B cell (primary cell): ENCODE results near the gene ARMS2. TPM values are rescaled to one million over a fixed set of nuclear protein-coding genes. Genes with fewer than 3 reads are reported as not detected.
A peak's percentile ranks its signal among the peaks of the same experiment; 100 is the strongest.

Experiments
- ATAC-seq: fragments of 200-7000 bp; cut with Tn5 transposase; one replicate; pipeline ENCODE4 v1.10.0; 2021; ENCODE audit warnings: low read depth, mild to moderate bottlenecking, moderate number of reproducible peaks, moderate library complexity
- CTCF ChIA-PET: fragments of 350-600 bp; sonication (Branson Sonifier 250); formaldehyde crosslinking; loops from one replicate; lab custom pipeline; 2021; ENCODE audit warnings: antibody characterized with exemption, inconsistent platforms; lab: Charles Lee
- POLR2A ChIA-PET: fragments of 350-600 bp; sonication (Branson Sonifier 250); formaldehyde crosslinking; loops from one replicate; lab custom pipeline; 2021; ENCODE audit warnings: antibody characterized with exemption; lab: Charles Lee
- DNase-seq: peaks from one replicate; pipeline ENCODE4 v3.0.0; 2013
- H2AFZ ChIP-seq: 2 replicates; pipeline ENCODE4 v1.6.1; 2012; ENCODE audit warnings: mild to moderate bottlenecking, low read depth, low read length; ENCODE audit not compliant: insufficient read depth, poor library complexity, severe bottlenecking
- H3K27ac ChIP-seq, 2 donors: 1 replicate in 1 of 2; 2 replicates in 1 of 2; pipeline ENCODE4 v1.5.1; 2012 to 2013; ENCODE audit warnings: low read length in 2 of 2, mild to moderate bottlenecking in 2 of 2, moderate library complexity in 1 of 2
- H3K27me3 ChIP-seq, 4 experiments: fragments of 200-600 bp in 1 of 4; sonication (generic) in 1 of 4; replicated peaks in 1 of 4; 1 replicate in 2 of 4; 2 replicates in 2 of 4; pipeline versions ENCODE4 v1.6.1 to v1.7.0; 2013 to 2016; ENCODE audit warnings: low read length in 3 of 4, mild to moderate bottlenecking in 2 of 4, mixed read lengths in 1 of 4, moderate library complexity in 1 of 4; ENCODE audit not compliant: insufficient read depth in 4 of 4, control insufficient read depth in 3 of 4; ENCODE audit errors: control extremely low read depth in 1 of 4
- H3K36me3 ChIP-seq, 2 experiments: replicated peaks in 1 of 2; 1 replicate in 1 of 2; 2 replicates in 1 of 2; pipeline versions ENCODE4 v1.6.1 to v1.7.1; 2013; ENCODE audit warnings: low read length in 1 of 2; ENCODE audit not compliant: insufficient read depth in 2 of 2, control insufficient read depth in 1 of 2; ENCODE audit errors: control extremely low read depth in 1 of 2, extremely low read depth in 1 of 2
- H3K4me1 ChIP-seq, 2 donors: fragments of 200-600 bp in 1 of 2; sonication (generic) in 1 of 2; 1 replicate in 1 of 2; 2 replicates in 1 of 2; pipeline versions ENCODE4 v1.5.1 to v1.6.1; 2013 to 2017; ENCODE audit warnings: low read length in 2 of 2; ENCODE audit not compliant: control insufficient read depth in 2 of 2, insufficient read depth in 2 of 2
- H3K4me2 ChIP-seq: replicated peaks from 2 replicates; pipeline ENCODE3; 2012; ENCODE audit warnings: mild to moderate bottlenecking, low read depth, low read length; ENCODE audit not compliant: poor library complexity, severe bottlenecking
- H3K4me3 ChIP-seq, 5 experiments: fragments of 200-600 bp in 1 of 5; sonication (generic) in 1 of 5; 1 replicate in 3 of 5; 2 replicates in 2 of 5; pipeline versions ENCODE4 v1.5.1 to v1.7.0; 2011 to 2016; ENCODE audit warnings: low read length in 4 of 5, mild to moderate bottlenecking in 4 of 5, low read depth in 2 of 5, control low read depth in 1 of 5, moderate library complexity in 1 of 5; ENCODE audit not compliant: insufficient read depth in 1 of 5; ENCODE audit errors: control extremely low read depth in 1 of 5, extremely low read depth in 1 of 5
- H3K79me2 ChIP-seq: fragments of 200-600 bp; sonication (generic); one replicate; pipeline ENCODE4 v1.6.0; 2016; ENCODE audit warnings: low read length; ENCODE audit not compliant: control insufficient read depth, insufficient read depth
- H3K9ac ChIP-seq: fragments of 200-600 bp; sonication (generic); 2 replicates; pipeline ENCODE4 v1.6.1; 2017; ENCODE audit warnings: mild to moderate bottlenecking, low read length, moderate library complexity
- H3K9me3 ChIP-seq, 3 donors: one replicate each; pipeline versions ENCODE4 v1.6.1 to v1.7.1; 2013; ENCODE audit warnings: low read length in 2 of 3; ENCODE audit not compliant: control insufficient read depth in 2 of 3, insufficient read depth in 1 of 3; ENCODE audit errors: control extremely low read depth in 1 of 3
- H4K20me1 ChIP-seq: 2 replicates; pipeline ENCODE4 v1.6.0; 2012; ENCODE audit warnings: mild to moderate bottlenecking, low read length; ENCODE audit not compliant: insufficient read depth, control insufficient read depth, poor library complexity, severe bottlenecking
- H3K27ac Mint-ChIP-seq: one replicate; pipeline ENCODE4 v1.8.0; 2021; ENCODE audit warnings: mixed read lengths
- H3K27me3 Mint-ChIP-seq: one replicate; pipeline ENCODE4 v1.8.0; 2021; ENCODE audit warnings: mixed read lengths
- H3K4me1 Mint-ChIP-seq: one replicate; pipeline ENCODE4 v1.8.0; 2021; ENCODE audit warnings: mixed read lengths
- H3K4me3 Mint-ChIP-seq: one replicate; pipeline ENCODE4 v1.8.0; 2021; ENCODE audit warnings: mixed read lengths
- H3K9me3 Mint-ChIP-seq: one replicate; pipeline ENCODE4 v1.8.0; 2022; ENCODE audit warnings: mixed read lengths; ENCODE audit not compliant: insufficient read depth
- EZH2 ChIP-seq: IDR thresholded peaks from 2 replicates; pipeline ENCODE4 v1.6.1; 2012; ENCODE audit warnings: borderline replicate concordance, low read depth, mild to moderate bottlenecking, moderate library complexity, low read length; ENCODE audit not compliant: insufficient read depth, poor library complexity, severe bottlenecking
- WGBS: methylation state at CpG from one replicate; pipeline ENCODE4 v1.1.5; 2013; ENCODE audit warnings: missing lambda C conversion rate; ENCODE audit not compliant: insufficient coverage; 5-methylcytosine and 5-hydroxymethylcytosine counted together
- intact Hi-C: fragments of 100-400 bp; cut with micrococcal nuclease; formaldehyde crosslinking; loops from one replicate; pipeline ENCODE4 v1.10.0; 2022
- polyA plus RNA-seq: library from polyadenylated mRNA; depleted of rRNA; stranded (reverse); fragments of >200 nt; gene quantifications from 2 replicates; pipeline ENCODE4 v1.2.3, GENCODE V29; 2012
- total RNA-seq, 2 donors: library from RNA; stranded (reverse); fragments of 120-200 nt in 1 of 2; gene quantifications; 1 replicate in 1 of 2; 2 replicates in 1 of 2; pipeline versions ENCODE4 v1.2.3 to v1.2.4, GENCODE V29; 2013 to 2022
- TF ChIP-seq, protein P1 (sequence below): fragments of 200-600 bp; IDR thresholded peaks from one replicate; pipeline ENCODE4 v1.8.0; 2022; ENCODE audit warnings: antibody characterized with exemption, mild to moderate bottlenecking

ARMS2 gene
- total and polyA plus RNA-seq, 2 donors (not counting 1 experiment from before 2014, with no cell fraction given): not detected

DNA sequence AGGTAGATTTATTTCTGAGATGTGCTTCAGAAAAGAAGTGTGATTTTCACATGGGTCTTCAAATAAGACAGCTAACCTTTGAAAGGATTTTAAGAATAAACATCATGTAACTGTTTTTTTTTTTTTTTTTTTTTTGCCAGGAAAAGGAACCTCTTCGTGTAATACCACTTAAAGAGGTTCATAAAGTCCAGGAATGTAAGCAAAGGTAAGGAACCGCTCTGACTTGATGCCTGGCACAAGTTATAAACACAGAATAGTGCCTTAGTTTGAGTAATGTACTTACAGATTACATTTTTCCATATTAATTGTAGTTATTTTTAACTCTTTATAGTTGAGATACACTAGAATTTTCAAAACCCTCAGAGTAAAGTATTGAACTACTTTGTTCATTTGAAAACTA lies 30.4 kb upstream of the ARMS2 start:
- H3K4me3 ChIP-seq: no peak overlapping the region
- ATAC-seq (no peak), DNase-seq (no peak)
- no peaks in the 10 kb centered on the region for H3K79me2 ChIP-seq
- intact Hi-C loops: loop anchor here (5.0 kb wide), 1 partner anchor 47 kb away; no protein-coding TSS in a partner anchor
- Mint-ChIP-seq H3K4me1 (peaks cover 59% of the 10 kb centered on the region), H3K27me3 (no peaks in the 10 kb centered on the region), H3K4me3 (no peak overlapping the region), H3K9me3 (no peaks in the 10 kb centered on the region), H3K27ac (peak overlapping the region; percentile 48)
- TF ChIP-seq EZH2: no peak
- TF ChIP-seq, protein P1, sequence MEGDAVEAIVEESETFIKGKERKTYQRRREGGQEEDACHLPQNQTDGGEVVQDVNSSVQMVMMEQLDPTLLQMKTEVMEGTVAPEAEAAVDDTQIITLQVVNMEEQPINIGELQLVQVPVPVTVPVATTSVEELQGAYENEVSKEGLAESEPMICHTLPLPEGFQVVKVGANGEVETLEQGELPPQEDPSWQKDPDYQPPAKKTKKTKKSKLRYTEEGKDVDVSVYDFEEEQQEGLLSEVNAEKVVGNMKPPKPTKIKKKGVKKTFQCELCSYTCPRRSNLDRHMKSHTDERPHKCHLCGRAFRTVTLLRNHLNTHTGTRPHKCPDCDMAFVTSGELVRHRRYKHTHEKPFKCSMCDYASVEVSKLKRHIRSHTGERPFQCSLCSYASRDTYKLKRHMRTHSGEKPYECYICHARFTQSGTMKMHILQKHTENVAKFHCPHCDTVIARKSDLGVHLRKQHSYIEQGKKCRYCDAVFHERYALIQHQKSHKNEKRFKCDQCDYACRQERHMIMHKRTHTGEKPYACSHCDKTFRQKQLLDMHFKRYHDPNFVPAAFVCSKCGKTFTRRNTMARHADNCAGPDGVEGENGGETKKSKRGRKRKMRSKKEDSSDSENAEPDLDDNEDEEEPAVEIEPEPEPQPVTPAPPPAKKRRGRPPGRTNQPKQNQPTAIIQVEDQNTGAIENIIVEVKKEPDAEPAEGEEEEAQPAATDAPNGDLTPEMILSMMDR: no peak
- peaks cover 0 to 3% (median 0%) of the 10 kb centered on the region in 3 donors for H3K9me3 ChIP-seq
- H3K36me3 ChIP-seq: no peaks in the 10 kb centered on the region
- H2AFZ ChIP-seq: no peak overlapping the region
- H3K4me1 ChIP-seq: peaks cover 26 to 73% of the 10 kb centered on the region in 2 donors
- no peaks in the 10 kb centered on the region for H3K27me3 ChIP-seq
- peak overlapping the region in 1 of 2 donors; percentile 38 for H3K27ac ChIP-seq
- H4K20me1 ChIP-seq: no peaks in the 10 kb centered on the region
- no peak overlapping the region for H3K9ac ChIP-seq
- ChIA-PET CTCF (interaction anchor here (0.7 to 1.9 kb wide), 5 partner anchors 9 to 556 kb away, joined by 3 to 9 read pairs (median 6); partner anchors contain the start of gene PSTK), POLR2A (no interaction called here)
- no CpG with 5 or more reads among the region's 2 CpGs for WGBS
- H3K4me2 ChIP-seq: no peak overlapping the region

DNA sequence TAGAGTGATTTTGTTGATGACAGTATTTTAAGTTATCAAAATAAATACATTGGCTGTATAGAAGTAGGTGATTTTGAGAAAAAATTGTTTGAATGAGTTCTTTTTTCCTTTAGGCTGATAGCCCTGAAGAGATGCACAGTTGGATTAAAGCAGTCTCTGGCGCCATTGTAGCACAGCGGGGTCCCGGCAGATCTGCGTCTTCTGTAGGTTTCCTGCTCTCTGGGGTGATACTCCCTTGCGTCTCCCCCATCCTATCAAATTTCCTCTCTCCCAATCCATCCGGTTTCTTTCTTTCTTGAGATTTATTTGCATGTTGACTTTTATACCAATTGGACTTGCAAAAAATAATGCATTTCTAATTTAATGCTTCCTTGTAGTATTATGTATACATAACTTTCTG lies 27.6 kb upstream of the ARMS2 start:
- CTCF ChIA-PET: no interaction called here
- H2AFZ ChIP-seq: peak overlapping the region; percentile 43
- intact Hi-C loops: no loop called here
- H3K36me3 ChIP-seq: peaks cover 2 to 3% of the 10 kb centered on the region in 2 experiments
- Mint-ChIP-seq H3K4me1 (peaks cover 44% of the 10 kb centered on the region), H3K27me3 (no peaks in the 10 kb centered on the region), H3K27ac (peak overlapping the region; percentile 82), H3K9me3 (no peaks in the 10 kb centered on the region), H3K4me3 (peak overlapping the region; percentile 3)
- H3K4me1 ChIP-seq: peaks cover 20 to 55% of the 10 kb centered on the region in 2 donors
- peak overlapping the region; percentile 58 for H3K4me2 ChIP-seq
- peaks cover 0 to 3% (median 0%) of the 10 kb centered on the region in 3 donors for H3K9me3 ChIP-seq
- TF ChIP-seq EZH2: no peak
- TF ChIP-seq, protein P1: no peak
- DNase-seq (no peak), ATAC-seq (no peak)
- H4K20me1 ChIP-seq: no peaks in the 10 kb centered on the region
- 96% methylated on average over 4 of the region's 6 CpGs for WGBS
- peak overlapping the region; percentile 17 for H3K9ac ChIP-seq
- H3K4me3 ChIP-seq: peak overlapping the region in 1 of 5 experiments; percentile 37
- H3K79me2 ChIP-seq: no peaks in the 10 kb centered on the region
- POLR2A ChIA-PET: no interaction called here
- no peaks in the 10 kb centered on the region for H3K27me3 ChIP-seq
- H3K27ac ChIP-seq: peak overlapping the region; percentile 50 to 74
